Progenitor cell of endocrine pancreas (in vitro differentiated cells): ENCODE results near the gene TP63. TPM values are rescaled to one million over a fixed set of nuclear protein-coding genes. Genes with fewer than 3 reads are reported as not detected.

ENCODE experiments used
- DNase-seq: peaks from one replicate; pipeline ENCODE4 v3.0.0; 2021; ENCODE audit warnings: low spot score; ENCODE audit not compliant: unreplicated experiment
- H3K27ac Mint-ChIP-seq: 2 replicates; pipeline ENCODE4 v1.8.0; 2021; ENCODE audit warnings: mild to moderate bottlenecking, moderate library complexity, mixed read lengths
- H3K27me3 Mint-ChIP-seq: 2 replicates; pipeline ENCODE4 v1.8.0; 2021; ENCODE audit warnings: mixed read lengths
- H3K36me3 Mint-ChIP-seq: 2 replicates; pipeline ENCODE4 v1.8.0; 2022; ENCODE audit warnings: mixed read lengths; ENCODE audit not compliant: insufficient read depth
- H3K4me1 Mint-ChIP-seq: 2 replicates; pipeline ENCODE4 v1.8.0; 2021; ENCODE audit warnings: low read depth, mixed read lengths
- H3K4me3 Mint-ChIP-seq: 2 replicates; pipeline ENCODE4 v1.8.0; 2021; ENCODE audit warnings: low read depth, mild to moderate bottlenecking, moderate library complexity, mixed read lengths
- H3K9me3 Mint-ChIP-seq: 2 replicates; pipeline ENCODE4 v1.8.0; 2021; ENCODE audit warnings: low read depth, mixed read lengths
- CTCF ChIP-seq: fragments of 200-600 bp; sonication (generic); IDR thresholded peaks from one replicate; pipeline ENCODE4 v1.5.0; 2021; ENCODE audit warnings: antibody characterized with exemption, mild to moderate bottlenecking; ENCODE audit not compliant: unreplicated experiment
- total RNA-seq: library from RNA; stranded (reverse); gene quantifications from 2 replicates; pipeline ENCODE4 v1.2.1, GENCODE V29; 2021

TP63 gene
- total RNA-seq, 1 donor from 2014 or later: 0.72 TPM

DNA sequence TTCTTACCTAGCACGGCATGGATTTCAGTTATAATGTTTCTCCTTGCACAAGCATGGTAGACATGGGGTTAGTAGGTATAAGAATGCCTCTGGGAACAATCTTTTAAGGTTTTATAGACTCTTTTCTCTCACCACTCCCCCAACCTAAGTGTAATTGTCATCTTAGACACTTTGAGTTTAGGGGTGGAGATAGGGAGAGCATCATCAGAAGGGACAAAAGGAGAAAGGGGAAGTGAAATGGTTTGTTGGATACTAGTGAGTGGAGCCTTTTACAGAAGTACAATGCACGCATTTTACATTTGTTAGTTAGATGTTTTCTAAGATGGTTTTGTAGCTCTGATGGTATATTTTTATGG lies 189.2 kb downstream of the TP63 start:
- H3K36me3 Mint-ChIP-seq: no peaks in the 10 kb centered on the region
- no peak overlapping the region for H3K4me3 Mint-ChIP-seq
- no peak for DNase-seq
- H3K27me3 Mint-ChIP-seq: peaks cover 29% of the 10 kb centered on the region
- H3K9me3 Mint-ChIP-seq: no peaks in the 10 kb centered on the region
- no peaks in the 10 kb centered on the region for H3K4me1 Mint-ChIP-seq
- H3K27ac Mint-ChIP-seq: no peak overlapping the region
- no peak for TF ChIP-seq CTCF

DNA sequence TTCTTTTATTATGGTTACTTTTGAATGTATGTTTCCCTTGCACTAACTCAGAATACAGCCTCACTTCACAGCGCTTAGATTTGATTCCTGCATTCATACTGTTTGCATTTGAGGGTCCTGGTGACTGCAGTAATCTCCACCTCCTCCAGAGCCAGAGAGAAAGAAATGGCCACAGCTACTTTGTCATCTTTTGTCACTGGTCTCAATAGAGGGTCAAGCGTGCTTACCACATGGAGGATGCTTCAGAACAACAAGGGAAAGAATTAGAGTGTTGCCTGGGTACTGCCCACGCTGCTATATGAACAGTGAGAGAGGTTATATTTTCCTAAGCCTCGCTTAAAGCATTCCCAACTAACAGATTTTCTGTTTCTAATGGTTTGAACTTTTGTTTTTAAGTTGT lies 190.1 kb downstream of the TP63 start:
- no peak for TF ChIP-seq CTCF
- Mint-ChIP-seq H3K27ac (no peak overlapping the region), H3K27me3 (peaks cover 34% of the 10 kb centered on the region), H3K36me3 (no peaks in the 10 kb centered on the region), H3K9me3 (no peaks in the 10 kb centered on the region), H3K4me1 (no peaks in the 10 kb centered on the region), H3K4me3 (no peak overlapping the region)
- DNase-seq: no peak

- TF ChIP-seq CTCF: peak; percentile 8
- no peak overlapping the region for H3K27ac Mint-ChIP-seq
- H3K27me3 Mint-ChIP-seq: peaks cover 30% of the 10 kb centered on the region
- DNase-seq: no peak
- H3K9me3 Mint-ChIP-seq: no peaks in the 10 kb centered on the region
- no peak overlapping the region for H3K4me3 Mint-ChIP-seq
- H3K36me3 Mint-ChIP-seq: no peaks in the 10 kb centered on the region
- no peaks in the 10 kb centered on the region for H3K4me1 Mint-ChIP-seq
These were observed 191.5 kb downstream of the TP63 start for GRCh38 chr3:189822726-189823125.

GRCh38 chr3:189824629-189825312 lies 193.6 kb downstream of the TP63 start:
- no peak overlapping the region for H3K4me3 Mint-ChIP-seq
- H3K36me3 Mint-ChIP-seq: no peaks in the 10 kb centered on the region
- H3K27me3 Mint-ChIP-seq: peaks cover 35% of the 10 kb centered on the region
- no peaks in the 10 kb centered on the region for H3K4me1 Mint-ChIP-seq
- no peak for TF ChIP-seq CTCF
- DNase-seq: no peak
- H3K9me3 Mint-ChIP-seq: no peaks in the 10 kb centered on the region
- H3K27ac Mint-ChIP-seq: no peak overlapping the region

- Mint-ChIP-seq H3K4me3 (no peak overlapping the region), H3K4me1 (no peaks in the 10 kb centered on the region), H3K27ac (no peak overlapping the region), H3K9me3 (no peaks in the 10 kb centered on the region), H3K27me3 (peaks cover 27% of the 10 kb centered on the region), H3K36me3 (no peaks in the 10 kb centered on the region)
- TF ChIP-seq CTCF: no peak
- DNase-seq: no peak
These were observed 195.4 kb downstream of the TP63 start for GRCh38 chr3:189826566-189826965.
